Hematopoietic multipotent progenitor cell treated with erythropoietin and hydrocortisone succinate and interleukin-3 and kit ligand, for 15 days (in vitro differentiated cells): ENCODE measurements around the gene MYO1D.
"Not testable (repeated sequence)": the region's sequence is repeated elsewhere in the genome, so short reads cannot be mapped to it uniquely, and the experiment has no call there.

Experiments used
- DNase-seq: peaks from one replicate; pipeline ENCODE4 v3.0.0-alpha.2; 2015; ENCODE audit warnings: low spot score

MYO1D gene

DNA sequence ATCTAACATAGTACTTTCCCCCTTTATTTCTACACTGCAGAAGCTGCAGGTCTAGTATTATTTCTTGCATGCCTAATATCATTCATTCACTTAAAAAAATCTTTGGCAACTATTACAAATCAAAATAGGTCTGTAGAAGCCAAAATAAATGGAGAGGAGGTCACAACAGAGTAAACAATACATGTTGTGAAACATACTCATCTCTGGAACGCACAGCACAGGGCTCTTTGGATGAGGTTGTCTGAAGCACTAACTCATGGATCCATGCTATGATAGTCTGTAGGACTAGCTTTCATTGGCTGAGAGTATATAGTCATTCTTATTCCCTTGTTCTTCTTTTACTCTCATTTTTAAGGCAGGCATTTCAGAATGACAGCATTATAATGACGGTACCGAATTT, 21.3 kb downstream of the MYO1D start:
- no peak for DNase-seq

DNA sequence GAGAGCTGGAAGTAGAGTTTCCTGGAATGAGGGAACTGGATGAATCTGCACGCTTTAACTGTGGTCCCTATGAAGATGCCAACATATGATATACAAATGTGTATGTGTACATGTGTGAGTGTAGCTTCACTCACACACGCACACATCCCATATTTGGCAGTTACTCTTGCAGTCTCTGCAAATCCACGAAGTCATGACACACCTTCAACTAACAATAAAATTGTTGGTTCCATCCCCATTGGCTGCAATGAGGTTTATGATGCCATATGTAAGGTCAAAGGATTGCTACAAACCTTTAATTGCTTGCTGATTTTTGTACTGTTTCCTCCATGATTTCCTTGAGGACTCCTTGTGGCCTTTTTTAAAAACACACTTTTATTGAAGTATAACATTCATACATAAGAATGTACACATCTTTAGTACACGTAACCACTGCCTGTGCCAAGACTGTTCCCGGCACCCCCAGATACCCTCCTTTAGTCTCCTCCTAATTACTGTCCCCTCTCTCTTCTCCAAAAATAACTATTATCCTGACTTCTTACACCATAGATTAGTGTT, 22.0 kb downstream of the MYO1D start:
- DNase-seq = no peak

GRCh38 chr17:32854207-32854606, 22.7 kb downstream of the MYO1D start:
- DNase-seq = no peak

- DNase-seq = no peak
Observed at GRCh38 chr17:32852811-32853210, 24.1 kb downstream of the MYO1D start.

GRCh38 chr17:32849879-32850278, 27.0 kb downstream of the MYO1D start:
- DNase-seq = no peak

DNA sequence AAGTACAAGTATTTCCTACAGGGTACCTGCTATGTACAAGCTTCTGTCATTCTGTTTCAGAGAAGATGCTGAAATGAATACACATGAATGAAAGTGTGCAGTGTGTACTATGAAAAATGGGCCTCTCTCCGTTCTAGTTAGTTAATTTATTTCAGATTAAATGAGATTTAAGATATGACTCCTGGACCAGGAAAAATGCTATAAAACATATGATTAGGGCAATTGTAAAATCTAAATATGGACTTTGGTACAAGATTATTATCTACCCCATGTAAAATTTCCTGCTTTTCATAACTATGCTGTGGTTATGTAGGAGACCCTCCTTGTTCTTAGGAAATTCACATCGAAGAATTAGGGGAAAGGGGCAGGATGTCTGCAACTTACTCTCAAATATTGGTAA, 28.9 kb downstream of the MYO1D start:
- DNase-seq = no peak

GRCh38 chr17:32846143-32846542, 30.8 kb downstream of the MYO1D start:
- no peak for DNase-seq

- DNase-seq = no peak
Observed at GRCh38 chr17:32840241-32840640, 36.7 kb downstream of the MYO1D start.

DNA sequence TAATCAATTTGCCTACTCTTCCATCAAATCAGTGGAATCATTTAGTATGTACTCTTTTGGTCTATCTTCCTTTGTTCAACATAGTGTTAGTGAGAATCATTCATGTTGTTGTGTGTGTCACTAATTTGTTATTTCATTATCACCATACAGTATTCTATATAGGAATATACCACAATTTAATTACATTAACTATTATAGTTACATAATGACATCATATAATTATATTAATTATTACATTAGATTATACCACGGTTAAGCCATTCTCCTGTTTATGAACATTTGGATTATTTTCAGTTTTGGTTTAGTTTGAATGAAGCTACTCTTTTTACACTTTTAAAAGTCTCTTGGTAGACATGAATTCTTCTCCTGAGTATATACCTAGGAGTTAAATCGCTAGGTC, 40.4 kb downstream of the MYO1D start:
- no peak for DNase-seq

DNA sequence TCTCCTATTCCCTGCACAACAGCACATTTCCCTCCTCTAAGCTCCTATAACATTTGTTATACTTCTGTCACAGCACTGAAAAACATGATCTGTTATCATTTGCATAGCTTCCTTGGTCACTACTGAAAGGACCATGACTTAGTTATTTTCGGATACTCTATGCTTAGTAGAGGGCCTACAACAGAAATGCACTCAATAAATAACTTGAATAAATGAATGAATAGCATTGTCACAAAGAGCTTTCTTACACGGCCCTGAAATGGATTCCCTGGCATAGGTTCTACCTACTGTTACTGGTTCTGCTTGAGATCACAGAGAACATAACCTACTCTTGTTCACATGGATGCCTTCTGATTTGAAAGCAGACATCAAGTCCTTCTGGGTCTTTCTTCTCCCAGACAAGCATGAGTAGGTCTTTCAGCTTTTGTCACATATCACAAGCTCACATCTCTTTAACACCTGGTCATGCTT, 41.6 kb downstream of the MYO1D start:
- DNase-seq = peak; percentile 25

DNA sequence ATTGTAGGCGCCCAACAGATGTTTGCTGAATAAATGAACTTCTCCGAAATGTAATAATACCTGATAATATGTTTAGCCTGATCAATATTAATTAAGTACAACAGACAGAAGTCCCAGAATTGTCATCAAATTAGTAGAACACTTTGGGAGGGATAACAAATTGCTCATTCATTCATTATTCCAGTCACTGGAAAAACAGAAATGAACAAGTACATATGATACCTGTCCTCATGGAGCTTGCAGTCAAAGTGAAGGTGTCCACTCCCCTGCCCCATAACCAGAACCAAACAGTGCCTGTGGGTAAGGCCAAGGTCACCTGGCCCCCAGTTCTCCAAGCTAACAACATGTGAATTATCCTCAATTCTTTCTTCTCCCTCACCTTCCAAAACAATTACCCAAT, 42.8 kb downstream of the MYO1D start:
- no peak for DNase-seq

- no peak for DNase-seq
Observed at GRCh38 chr17:32833526-32833925, 43.4 kb downstream of the MYO1D start.

GRCh38 chr17:32833076-32833475, 43.8 kb downstream of the MYO1D start:
- no peak for DNase-seq

- no peak for DNase-seq
Observed at GRCh38 chr17:32831627-32832243, 45.2 kb downstream of the MYO1D start.

GRCh38 chr17:32831223-32831622, 45.7 kb downstream of the MYO1D start:
- DNase-seq = no peak

DNA sequence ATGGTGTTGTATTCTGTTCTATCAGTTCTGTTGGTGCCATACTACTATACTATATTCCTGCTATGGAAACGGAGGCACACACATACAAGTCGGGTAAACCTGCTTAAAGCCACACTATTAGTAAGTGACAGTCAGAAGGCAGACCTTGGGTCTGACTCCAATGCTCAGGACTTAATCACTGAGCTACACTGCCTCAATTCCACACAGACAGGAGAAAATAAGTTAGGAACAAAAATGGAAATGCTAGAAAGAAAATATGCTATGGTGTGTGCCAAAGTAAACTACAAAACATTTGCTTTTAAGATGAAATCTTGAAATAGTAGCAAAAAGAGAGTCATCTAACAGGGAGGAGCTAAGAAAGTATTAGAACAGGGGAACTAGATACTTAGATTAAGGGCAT, 48.1 kb downstream of the MYO1D start:
- DNase-seq = no peak

- no peak for DNase-seq
Observed at GRCh38 chr17:32827227-32827626, 49.7 kb downstream of the MYO1D start.

GRCh38 chr17:32826076-32826475, 50.8 kb downstream of the MYO1D start:
- DNase-seq = no peak

DNA sequence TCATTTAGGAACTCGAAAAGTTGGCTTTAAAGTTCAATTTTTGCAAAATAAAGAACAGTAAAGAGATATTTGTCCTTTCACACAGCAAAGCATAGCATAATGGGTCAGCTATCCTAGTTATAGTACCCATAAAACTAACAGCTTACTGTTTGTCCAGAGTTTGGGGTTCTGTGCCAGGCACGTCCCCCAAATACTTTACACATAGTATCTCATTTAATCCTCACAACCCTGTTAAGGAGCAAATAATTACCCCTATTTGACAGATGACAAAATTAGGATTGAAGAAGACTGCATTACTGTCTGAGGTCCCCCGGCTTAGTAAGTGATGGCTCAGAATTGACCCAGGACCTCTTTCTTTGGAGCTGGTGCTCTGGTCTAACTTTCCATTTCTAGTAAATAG, 52.6 kb downstream of the MYO1D start:
- DNase-seq = no peak

DNA sequence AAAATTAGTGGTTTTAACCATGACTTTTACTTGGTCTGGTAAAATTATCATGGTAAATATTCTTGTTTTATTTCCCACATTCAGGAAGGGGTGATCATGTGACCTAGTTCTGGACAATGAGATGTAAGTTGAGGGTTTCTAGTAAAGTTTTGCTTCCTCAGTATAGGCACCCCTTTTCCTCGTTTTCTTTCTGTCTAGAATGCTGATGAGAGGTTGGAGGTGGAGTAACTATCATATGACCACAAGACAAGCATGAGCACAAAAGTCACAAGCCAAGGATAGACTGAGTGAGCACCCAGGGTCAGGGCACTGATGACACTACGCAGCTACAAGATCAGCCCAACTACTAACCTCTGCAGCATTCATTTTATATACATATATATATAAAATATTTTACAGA, 53.9 kb downstream of the MYO1D start:
- DNase-seq = no peak

DNA sequence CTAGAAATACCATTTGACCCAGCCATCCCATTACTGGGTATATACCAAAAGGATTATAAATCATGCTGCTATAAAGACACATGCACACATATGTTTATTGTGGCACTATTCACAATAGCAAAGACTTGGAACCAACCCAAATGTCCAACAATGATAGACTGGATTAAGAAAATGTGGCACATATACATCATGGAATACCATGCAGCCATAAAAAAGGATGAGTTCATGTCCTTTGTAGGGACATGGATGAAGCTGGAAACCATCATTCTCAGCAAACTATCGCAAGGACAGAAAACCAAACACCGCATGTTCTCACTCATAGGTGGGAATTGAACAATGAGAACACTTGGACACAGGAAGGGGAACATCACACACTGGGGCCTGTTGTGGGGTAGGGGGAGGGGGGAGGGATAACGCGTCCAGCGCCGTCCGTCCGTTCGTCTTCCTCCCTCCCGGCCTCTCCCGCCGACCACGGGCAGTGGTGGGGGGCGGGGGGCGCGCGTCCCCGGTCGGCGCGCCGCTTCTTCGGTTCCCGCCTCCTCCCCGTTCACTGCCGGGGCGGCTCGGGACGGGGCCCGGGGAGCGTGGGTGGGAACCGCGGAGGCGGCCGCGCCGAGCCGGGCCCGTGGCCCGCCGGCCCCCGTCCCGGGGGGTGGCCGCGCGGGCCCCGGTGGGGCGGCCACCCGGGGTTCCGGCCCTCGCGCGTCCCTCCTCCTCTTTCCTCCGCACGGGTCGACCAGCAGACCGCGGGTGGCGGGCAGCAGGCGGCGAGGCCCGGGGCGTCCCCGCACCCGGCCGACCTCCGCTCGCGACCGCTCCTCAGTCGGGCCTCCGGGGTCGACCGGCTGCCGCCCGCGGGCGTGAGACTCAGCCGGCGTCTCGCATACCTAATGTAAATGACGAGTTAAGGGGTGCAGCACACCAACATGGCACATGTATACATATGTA, 54.7 kb downstream of the MYO1D start:
- DNase-seq = not testable (repeated sequence)

DNA sequence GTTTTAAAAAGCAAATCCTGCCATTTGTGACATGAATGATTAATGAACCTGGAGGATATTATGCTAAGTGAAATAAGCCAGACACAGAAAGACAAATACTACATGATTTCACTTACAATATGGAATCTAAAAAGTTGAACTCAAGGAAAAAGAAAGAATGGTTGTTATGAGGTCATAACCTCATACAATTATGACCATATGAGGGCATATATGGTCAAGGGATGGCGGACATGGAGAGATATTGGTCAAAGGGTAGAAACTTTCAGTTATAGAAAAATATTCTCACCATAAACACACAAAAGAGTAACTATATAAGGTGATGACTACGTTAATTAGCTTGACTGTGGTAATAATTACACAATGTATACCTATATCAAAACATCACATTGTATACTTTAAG, 56.5 kb downstream of the MYO1D start:
- DNase-seq = no peak

GRCh38 chr17:32819787-32820186, 57.1 kb downstream of the MYO1D start:
- DNase-seq = no peak
